Measurements from ENCODE around the gene RIMBP3B. TPM values are rescaled to one million over a fixed set of nuclear protein-coding genes. Genes with fewer than 3 reads are reported as not detected.
"Not testable (repeated sequence)": the region's sequence is repeated elsewhere in the genome, so short reads cannot be mapped to it uniquely, and the experiment has no call there.

Gene RIMBP3B, protein sequence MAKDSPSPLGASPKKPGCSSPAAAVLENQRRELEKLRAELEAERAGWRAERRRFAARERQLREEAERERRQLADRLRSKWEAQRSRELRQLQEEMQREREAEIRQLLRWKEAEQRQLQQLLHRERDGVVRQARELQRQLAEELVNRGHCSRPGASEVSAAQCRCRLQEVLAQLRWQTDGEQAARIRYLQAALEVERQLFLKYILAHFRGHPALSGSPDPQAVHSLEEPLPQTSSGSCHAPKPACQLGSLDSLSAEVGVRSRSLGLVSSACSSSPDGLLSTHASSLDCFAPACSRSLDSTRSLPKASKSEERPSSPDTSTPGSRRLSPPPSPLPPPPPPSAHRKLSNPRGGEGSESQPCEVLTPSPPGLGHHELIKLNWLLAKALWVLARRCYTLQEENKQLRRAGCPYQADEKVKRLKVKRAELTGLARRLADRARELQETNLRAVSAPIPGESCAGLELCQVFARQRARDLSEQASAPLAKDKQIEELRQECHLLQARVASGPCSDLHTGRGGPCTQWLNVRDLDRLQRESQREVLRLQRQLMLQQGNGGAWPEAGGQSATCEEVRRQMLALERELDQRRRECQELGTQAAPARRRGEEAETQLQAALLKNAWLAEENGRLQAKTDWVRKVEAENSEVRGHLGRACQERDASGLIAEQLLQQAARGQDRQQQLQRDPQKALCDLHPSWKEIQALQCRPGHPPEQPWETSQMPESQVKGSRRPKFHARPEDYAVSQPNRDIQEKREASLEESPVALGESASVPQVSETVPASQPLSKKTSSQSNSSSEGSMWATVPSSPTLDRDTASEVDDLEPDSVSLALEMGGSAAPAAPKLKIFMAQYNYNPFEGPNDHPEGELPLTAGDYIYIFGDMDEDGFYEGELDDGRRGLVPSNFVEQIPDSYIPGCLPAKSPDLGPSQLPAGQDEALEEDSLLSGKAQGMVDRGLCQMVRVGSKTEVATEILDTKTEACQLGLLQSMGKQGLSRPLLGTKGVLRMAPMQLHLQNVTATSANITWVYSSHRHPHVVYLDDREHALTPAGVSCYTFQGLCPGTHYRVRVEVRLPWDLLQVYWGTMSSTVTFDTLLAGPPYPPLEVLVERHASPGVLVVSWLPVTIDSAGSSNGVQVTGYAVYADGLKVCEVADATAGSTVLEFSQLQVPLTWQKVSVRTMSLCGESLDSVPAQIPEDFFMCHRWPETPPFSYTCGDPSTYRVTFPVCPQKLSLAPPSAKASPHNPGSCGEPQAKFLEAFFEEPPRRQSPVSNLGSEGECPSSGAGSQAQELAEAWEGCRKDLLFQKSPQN (N-terminal part only)
- 0.19 and 0.21 TPM in 2 replicates for total RNA-seq (2021; fragmentation: NEBNext Ultra II Directional; extraction: Animal tissue kit (Norgen Biotek cat#: 25700))
- 0.02 TPM in 1 of 2 replicates, not detected in the other for polyA plus RNA-seq (2011; rRNA removed)
- polyA plus RNA-seq (2011; cell fraction: cytosol; rRNA removed) = not detected
- polyA plus RNA-seq (2011; cell fraction: nucleus; rRNA removed) = not detected
- 0.04 to 0.05 TPM in 2 of 4 replicates, not detected in the others for polyA plus RNA-seq (2012, experiment 1 of 2)
- polyA plus RNA-seq (2012, experiment 2 of 2) = not detected
- 0.02 TPM for polyA plus RNA-seq (2013, experiment 1 of 2)
- 0.02 TPM for polyA plus RNA-seq (2013, experiment 2 of 2)
- 0.10 TPM in 1 of 2 replicates, not detected in the other for polyA minus RNA-seq (2011; rRNA and poly(A)+ RNA removed)
- not detected for polyA minus RNA-seq (2011; cell fraction: cytosol; rRNA and poly(A)+ RNA removed)
- polyA minus RNA-seq (2011; cell fraction: nucleus; rRNA and poly(A)+ RNA removed) = not detected
- long read RNA-seq, experiment 1, full-length matches to known transcripts = 1 of 1 reads
- long read RNA-seq, experiment 1, partial matches to known transcripts = 0 of 1 reads
- long read RNA-seq, experiment 1, other reads (novel, unspliced or antisense) = 0 of 1 reads
- long read RNA-seq, experiment 2 = 0 reads

DNA sequence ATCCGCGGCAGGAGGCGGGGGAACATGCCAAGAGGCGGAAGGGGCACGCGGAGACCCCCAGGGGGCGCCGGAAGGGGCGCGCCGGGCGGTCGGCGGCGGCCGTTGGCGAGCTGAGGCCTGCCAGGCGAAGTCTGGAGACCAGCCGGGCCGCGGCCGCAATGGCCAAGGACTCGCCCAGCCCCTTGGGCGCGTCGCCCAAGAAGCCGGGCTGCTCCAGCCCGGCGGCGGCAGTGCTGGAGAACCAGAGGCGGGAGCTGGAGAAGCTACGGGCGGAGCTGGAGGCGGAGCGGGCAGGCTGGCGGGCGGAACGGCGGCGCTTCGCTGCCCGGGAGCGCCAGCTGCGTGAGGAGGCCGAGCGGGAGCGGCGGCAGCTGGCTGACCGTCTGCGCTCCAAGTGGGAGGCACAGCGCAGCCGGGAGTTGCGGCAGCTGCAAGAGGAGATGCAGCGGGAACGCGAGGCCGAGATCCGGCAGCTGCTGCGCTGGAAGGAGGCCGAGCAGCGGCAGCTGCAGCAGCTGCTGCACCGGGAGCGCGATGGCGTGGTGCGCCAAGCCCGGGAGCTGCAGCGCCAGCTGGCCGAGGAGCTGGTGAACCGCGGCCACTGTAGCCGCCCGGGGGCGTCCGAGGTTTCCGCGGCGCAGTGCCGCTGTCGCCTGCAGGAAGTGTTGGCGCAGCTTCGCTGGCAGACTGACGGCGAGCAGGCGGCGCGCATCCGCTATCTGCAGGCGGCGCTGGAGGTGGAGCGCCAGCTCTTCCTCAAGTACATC, at the start of gene RIMBP3B:
TSS of gene RIMBP3B (plus strand) at position 51 of the 767 bp plus-strand sequence. CDS start at position 159, 108 bp downstream.
- not testable (repeated sequence) for H3K79me2 ChIP-seq (ENCODE audit: control insufficient read depth in 1 of 2, insufficient read depth in 2 of 2, low read length in 2 of 2)

More for the DNA sequence above, at the start of gene RIMBP3B:
- H3K36me3 ChIP-seq (ENCODE audit: control insufficient read depth in 2 of 4, insufficient read depth in 4 of 4, low read length in 3 of 4); H3K4ac ChIP-seq (replicated peaks; ENCODE audit: insufficient read length, low read depth, low read length); H2BK20ac ChIP-seq (ENCODE audit: low read length); H2BK5ac ChIP-seq (ENCODE audit: low read depth, low read length); H3K23me2 ChIP-seq (ENCODE audit: low read depth, low read length); H2AK5ac ChIP-seq (ENCODE audit: low read depth, low read length); H2BK120ac ChIP-seq (replicated peaks; ENCODE audit: low read depth, low read length); H4K8ac ChIP-seq (ENCODE audit: extremely low read depth, insufficient read depth, low read length); H3K4me1 ChIP-seq (replicated peaks in 1 of 4; ENCODE audit: control insufficient read depth in 3 of 4, insufficient read depth in 4 of 4, low read length in 3 of 4); H3K27ac ChIP-seq (ENCODE audit: low read depth, low read length); H4K91ac ChIP-seq (replicated peaks; ENCODE audit: insufficient read length, low read length); H2BK15ac ChIP-seq (ENCODE audit: low read length); H3K27me3 ChIP-seq (replicated peaks in 1 of 4; ENCODE audit: control insufficient read depth in 3 of 4, extremely low read depth in 1 of 4, insufficient read depth in 3 of 4, low read length in 3 of 4); H3K4me2 ChIP-seq (ENCODE audit: insufficient read depth in 1 of 2, low read depth in 2 of 2, low read length in 2 of 2); H3K56ac ChIP-seq (replicated peaks; ENCODE audit: insufficient read length, low read depth, low read length); H3K23ac ChIP-seq (ENCODE audit: insufficient read length); H4K20me1 ChIP-seq (replicated peaks in 1 of 2; ENCODE audit: control insufficient read depth in 1 of 2, insufficient read depth in 2 of 2, low read length in 2 of 2); H3K18ac ChIP-seq (ENCODE audit: extremely low read depth, low read length); H4K5ac ChIP-seq (ENCODE audit: insufficient read length, low read depth, low read length); POLR2A ChIA-PET (ENCODE audit: partially characterized antibody); H3K79me1 ChIP-seq (ENCODE audit: low read depth, low read length); H3K9ac ChIP-seq (replicated peaks in 1 of 4; ENCODE audit: extremely low read depth in 1 of 4, low read depth in 3 of 4, low read length in 3 of 4); H3K9me3 ChIP-seq (ENCODE audit: insufficient read depth in 2 of 2, low read depth in 1 of 2, low read length in 1 of 2); H2BK12ac ChIP-seq (ENCODE audit: low read depth, low read length); CTCF ChIA-PET (ENCODE audit: partially characterized antibody); DNase-seq (ENCODE audit: low read depth in 1 of 2, low spot score in 2 of 2); H3K4me3 ChIP-seq (ENCODE audit: extremely low read depth in 1 of 4, insufficient read depth in 2 of 4, low read depth in 3 of 4, low read length in 4 of 4); H2AFZ ChIP-seq (ENCODE audit: low read length); H3K14ac ChIP-seq (ENCODE audit: insufficient read length); FAIRE-seq: not testable (repeated sequence)
- no CpG with 5 or more reads among the region's 91 CpGs for WGBS, 2 experiments (ENCODE audit: extremely low coverage in 1 of 2, insufficient coverage in 1 of 2, insufficient read length in 1 of 2, insufficient replicate concordance in 2 of 2, low coverage in 1 of 2, low lambda C conversion rate in 2 of 2, missing lambda C conversion rate in 1 of 2)
